HEK293T (cell line): ENCODE measurements around the gene C16orf86.

ENCODE experiments used
- CTCF ChIA-PET: fragments of 350-600 bp; formaldehyde crosslinking; extraction: SDS; loops from one replicate; lab custom pipeline; 2021; ENCODE audit warnings: antibody characterized with exemption, inconsistent platforms; lab: Yijun Ruan, JAX
- POLR2A ChIA-PET: fragments of 350-600 bp; formaldehyde crosslinking; extraction: SDS; loops from one replicate; lab custom pipeline; 2020; ENCODE audit warnings: antibody characterized with exemption, inconsistent platforms; lab: Yijun Ruan, JAX
- DNase-seq: peaks from one replicate; pipeline ENCODE4 v3.0.0; 2012; ENCODE audit warnings: mixed read lengths; ENCODE audit errors: extremely low spot score
- ARNT ChIP-seq: fragments of 450-650 bp; IDR thresholded peaks from 2 replicates; pipeline ENCODE4 v1.6.1; 2017; ENCODE audit warnings: mild to moderate bottlenecking
- BHLHE40 ChIP-seq: fragments of 450-650 bp; IDR thresholded peaks from 2 replicates; pipeline ENCODE4 v1.6.1; 2016; ENCODE audit warnings: mild to moderate bottlenecking, moderate library complexity, borderline replicate concordance
- CTBP1 ChIP-seq: fragments of 450-650 bp; IDR thresholded peaks from 2 replicates; pipeline ENCODE4 v1.6.1; 2016; ENCODE audit warnings: borderline replicate concordance
- ELF4 ChIP-seq: fragments of 450-650 bp; IDR thresholded peaks from 2 replicates; pipeline ENCODE4 v1.6.1; 2017; ENCODE audit warnings: antibody characterized with exemption
- FOXA1 ChIP-seq: fragments of 450-650 bp; IDR thresholded peaks from 2 replicates; pipeline ENCODE4 v1.6.1; 2016; ENCODE audit warnings: mild to moderate bottlenecking
- FOXK2 ChIP-seq: fragments of 450-650 bp; IDR thresholded peaks from 2 replicates; pipeline ENCODE4 v1.6.1; 2016; ENCODE audit warnings: mild to moderate bottlenecking
- FOXM1 ChIP-seq: fragments of 450-650 bp; IDR thresholded peaks from 2 replicates; pipeline ENCODE4 v1.6.1; 2017; ENCODE audit warnings: mild to moderate bottlenecking, borderline replicate concordance
- HDGF ChIP-seq: fragments of 450-650 bp; IDR thresholded peaks from 2 replicates; pipeline ENCODE4 v1.6.1; 2017; ENCODE audit warnings: antibody characterized with exemption, borderline replicate concordance
- L3MBTL2 ChIP-seq: fragments of 450-650 bp; conservative IDR thresholded peaks from 2 replicates; pipeline ENCODE4 v1.6.1; 2016; ENCODE audit warnings: mild to moderate bottlenecking
- LEF1 ChIP-seq: fragments of 450-650 bp; IDR thresholded peaks from 2 replicates; pipeline ENCODE4 v1.6.1; 2017; ENCODE audit warnings: mild to moderate bottlenecking, borderline replicate concordance
- NFRKB ChIP-seq: fragments of 450-650 bp; IDR thresholded peaks from 2 replicates; pipeline ENCODE4 v1.6.1; 2016; ENCODE audit warnings: mild to moderate bottlenecking, moderate library complexity
- SP1 ChIP-seq: fragments of 450-650 bp; IDR thresholded peaks from 2 replicates; pipeline ENCODE4 v1.6.1; 2017
- SUZ12 ChIP-seq: fragments of 450-650 bp; IDR thresholded peaks from 2 replicates; pipeline ENCODE4 v1.6.1; 2016; ENCODE audit warnings: mild to moderate bottlenecking
- TARDBP ChIP-seq: fragments of 450-650 bp; IDR thresholded peaks from 2 replicates; pipeline ENCODE4 v1.6.1; 2016
- ZNF384 ChIP-seq: fragments of 450-650 bp; IDR thresholded peaks from 2 replicates; pipeline ENCODE4 v1.6.1; 2016
- TF ChIP-seq, protein P1 (sequence below): fragments of 450-650 bp; IDR thresholded peaks from 2 replicates; pipeline ENCODE4 v1.6.1; 2016

C16orf86 gene

DNA sequence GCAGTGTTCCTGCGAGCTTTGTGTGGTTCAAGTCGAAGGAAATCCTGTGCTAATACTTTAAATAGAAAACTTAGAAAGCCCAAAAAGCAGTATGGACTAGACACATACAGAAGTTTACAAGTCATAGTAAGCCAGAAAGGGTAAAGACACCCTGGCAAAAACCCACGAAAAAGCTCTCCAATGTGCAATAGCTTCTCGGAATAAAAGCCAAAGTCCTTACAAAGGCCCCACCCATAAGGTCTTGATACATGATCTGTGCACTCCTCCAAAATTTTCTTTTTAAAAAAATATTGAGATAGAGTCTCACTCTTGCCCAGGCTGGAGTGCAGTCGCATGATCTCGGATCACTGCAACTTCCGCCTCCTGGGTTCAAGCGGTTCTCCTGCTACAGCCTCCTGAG, 10.3 kb downstream of the C16orf86 start:
- TF ChIP-seq TARDBP: no peak
- TF ChIP-seq FOXM1: no peak
- TF ChIP-seq ARNT: no peak
- no peak for TF ChIP-seq LEF1
- TF ChIP-seq SP1: no peak
- TF ChIP-seq BHLHE40: no peak
- TF ChIP-seq ELF4: no peak
- TF ChIP-seq, protein P1, sequence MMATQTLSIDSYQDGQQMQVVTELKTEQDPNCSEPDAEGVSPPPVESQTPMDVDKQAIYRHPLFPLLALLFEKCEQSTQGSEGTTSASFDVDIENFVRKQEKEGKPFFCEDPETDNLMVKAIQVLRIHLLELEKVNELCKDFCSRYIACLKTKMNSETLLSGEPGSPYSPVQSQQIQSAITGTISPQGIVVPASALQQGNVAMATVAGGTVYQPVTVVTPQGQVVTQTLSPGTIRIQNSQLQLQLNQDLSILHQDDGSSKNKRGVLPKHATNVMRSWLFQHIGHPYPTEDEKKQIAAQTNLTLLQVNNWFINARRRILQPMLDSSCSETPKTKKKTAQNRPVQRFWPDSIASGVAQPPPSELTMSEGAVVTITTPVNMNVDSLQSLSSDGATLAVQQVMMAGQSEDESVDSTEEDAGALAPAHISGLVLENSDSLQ: no peak
- TF ChIP-seq FOXA1: no peak
- TF ChIP-seq FOXK2: no peak
- no peak for TF ChIP-seq L3MBTL2
- TF ChIP-seq HDGF: no peak
- no peak for TF ChIP-seq CTBP1
- TF ChIP-seq ZNF384: no peak
- TF ChIP-seq NFRKB: no peak
- CTCF ChIA-PET: no interaction called here
- POLR2A ChIA-PET: interaction anchor here (1.0 kb wide), 2 partner anchors 42 to 106 kb away, joined by 3 read pairs; partner anchors contain the start of gene GFOD2
- DNase-seq: no peak

DNA sequence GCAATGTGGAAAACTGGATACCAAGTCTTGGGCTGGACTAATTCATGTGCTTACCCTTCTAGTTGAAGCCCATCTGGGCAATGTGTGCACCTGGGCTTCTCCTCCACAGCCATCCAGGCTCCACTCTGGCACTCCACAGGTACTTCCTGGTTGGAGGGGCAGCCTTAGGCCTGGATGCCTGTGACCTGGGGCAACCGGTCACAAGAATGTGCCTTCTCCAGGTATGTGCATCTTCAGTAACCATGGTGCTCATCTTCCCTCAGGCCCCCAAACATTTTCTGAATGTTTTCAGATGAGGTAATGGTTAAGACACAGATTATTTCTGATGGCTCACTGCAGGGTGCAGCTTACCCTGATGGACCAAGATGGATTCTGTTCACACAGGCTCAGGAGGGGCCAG, 11.1 kb downstream of the C16orf86 start:
- TF ChIP-seq, protein P1: no peak
- TF ChIP-seq ZNF384: no peak
- DNase-seq: no peak
- POLR2A ChIA-PET: interaction anchor here (1.3 kb wide), 1 partner anchor 41 kb away, joined by 5 read pairs; the partner anchor contains the start of gene GFOD2
- CTCF ChIA-PET: no interaction called here

DNA sequence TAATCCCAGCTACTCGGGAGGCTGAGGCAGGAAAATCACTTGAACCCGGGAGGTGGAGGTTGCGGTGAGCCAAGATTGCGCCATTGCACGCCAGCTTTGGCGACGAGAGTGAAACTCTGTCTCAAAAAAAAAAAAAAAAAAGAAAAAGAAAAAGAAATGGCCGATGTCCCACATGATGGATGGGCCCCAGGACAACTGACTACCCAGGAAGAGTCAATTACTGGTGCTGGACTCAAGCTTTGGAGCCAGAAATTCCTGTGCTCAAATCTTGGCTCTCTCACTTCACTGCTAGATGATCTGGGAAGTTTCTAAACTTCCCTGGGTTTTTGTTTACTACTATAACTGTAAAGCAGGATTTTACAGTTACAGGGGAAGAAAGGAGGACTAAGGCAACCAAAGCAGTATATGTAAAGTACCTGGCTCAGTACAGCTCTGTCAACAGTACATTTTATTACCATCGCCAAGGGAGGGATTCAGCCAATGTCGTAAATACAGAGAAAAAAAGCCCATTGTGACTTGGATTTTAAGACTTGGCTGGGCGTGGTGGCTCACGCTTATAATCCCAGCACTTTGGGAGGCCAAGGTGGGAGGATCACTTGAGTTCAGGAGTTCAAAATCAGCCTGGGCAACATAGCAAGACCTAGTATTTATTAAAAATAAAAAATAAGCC, 11.9 kb downstream of the C16orf86 start:
- TF ChIP-seq NFRKB (no peak), ZNF384 (peak; percentile 66; the same call in 1 of the 2 replicates)
- TF ChIP-seq, protein P1: peak; percentile 87
- ChIA-PET CTCF (interaction anchor here (0.6 kb wide), 1 partner anchor 15 kb away, joined by 3 read pairs; no protein-coding TSS in a partner anchor), POLR2A (interaction anchor here (1.3 to 2.1 kb wide), 2 partner anchors 40 to 41 kb away, joined by 5 to 6 read pairs; partner anchors contain the start of gene GFOD2)
- DNase-seq: peak; percentile 42

DNA sequence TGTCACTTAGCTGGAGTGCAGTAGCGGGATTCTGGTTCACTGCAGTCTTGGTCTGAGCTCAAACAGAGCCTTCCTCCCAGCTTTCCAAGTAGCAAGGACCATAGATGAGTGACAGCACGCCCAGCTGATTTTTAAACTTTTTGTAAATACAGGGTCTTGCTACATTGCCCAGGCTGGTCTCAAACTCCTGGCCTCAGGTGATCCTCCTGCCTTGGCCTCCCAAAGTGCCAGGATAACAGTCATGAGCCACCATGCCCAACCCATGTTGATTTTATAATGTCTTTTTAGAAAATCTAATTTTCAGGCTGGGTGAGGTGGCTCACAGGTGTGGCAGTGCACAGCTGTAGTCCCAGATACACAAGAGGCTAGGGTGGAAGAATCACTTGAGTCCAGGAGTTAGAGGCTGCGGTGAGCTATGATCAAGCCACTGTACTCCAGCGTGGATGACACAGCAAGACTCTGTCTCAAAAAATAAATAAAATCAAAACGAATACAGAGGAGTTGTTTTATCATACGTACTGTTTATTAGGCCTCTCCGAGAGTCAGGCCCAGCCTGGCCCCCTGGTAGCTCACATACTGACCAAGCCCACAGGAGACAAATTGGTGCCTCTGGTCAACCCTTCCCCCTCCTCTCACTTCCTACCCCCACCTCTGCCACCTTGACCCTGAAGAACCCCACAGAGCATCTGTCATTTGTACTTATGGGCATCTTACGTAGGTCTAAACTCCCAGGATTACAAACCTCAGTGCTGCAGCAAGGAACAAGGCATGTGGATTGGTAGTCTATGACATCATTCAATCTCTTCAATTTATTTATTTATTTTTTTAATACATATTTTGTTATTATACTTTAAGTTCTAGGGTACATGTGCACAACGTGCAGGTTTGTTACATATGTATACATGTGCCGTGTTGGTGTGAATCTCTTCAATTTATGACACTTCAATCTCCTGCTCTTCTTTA, 13.6 kb downstream of the C16orf86 start:
- DNase-seq: no peak
- ChIA-PET POLR2A (interaction anchor here (2.1 kb wide), 1 partner anchor 39 kb away, joined by 6 read pairs; the partner anchor contains the start of gene GFOD2), CTCF (no interaction called here)
- no peak for TF ChIP-seq ARNT
- TF ChIP-seq FOXA1: no peak
- no peak for TF ChIP-seq FOXK2
- TF ChIP-seq BHLHE40: no peak
- TF ChIP-seq HDGF: no peak
- TF ChIP-seq FOXM1: no peak
- TF ChIP-seq NFRKB: no peak
- TF ChIP-seq L3MBTL2: no peak
- TF ChIP-seq, protein P1: no peak
- no peak for TF ChIP-seq SUZ12
- TF ChIP-seq CTBP1: no peak
- TF ChIP-seq TARDBP: no peak
- TF ChIP-seq ELF4: no peak
- TF ChIP-seq SP1: no peak
- no peak for TF ChIP-seq ZNF384
- no peak for TF ChIP-seq LEF1

DNA sequence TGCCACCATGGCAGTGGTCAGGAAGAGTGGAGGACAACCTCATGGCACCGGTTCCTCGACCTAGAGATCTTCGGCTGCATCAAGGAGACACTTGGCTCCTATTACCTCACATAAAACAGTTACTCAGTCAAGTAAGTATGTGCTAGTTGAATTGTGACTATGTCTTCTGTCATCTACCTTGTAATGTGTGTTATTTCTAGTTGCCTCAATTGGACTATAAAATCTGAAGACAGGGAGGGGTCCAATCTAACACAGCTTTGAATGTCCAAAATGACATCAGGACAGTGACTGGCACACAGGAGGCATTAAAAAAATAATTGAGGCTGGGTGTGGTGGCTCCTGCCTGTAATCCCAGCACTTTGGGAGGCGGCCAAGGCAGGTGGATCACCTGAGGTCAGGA, 17.2 kb downstream of the C16orf86 start:
- DNase-seq: no peak
- POLR2A ChIA-PET: interaction anchor here (1.0 kb wide), 1 partner anchor 35 kb away, joined by 3 read pairs; the partner anchor contains the start of gene GFOD2
- TF ChIP-seq FOXK2 (no peak), TARDBP (no peak), SUZ12 (no peak), CTBP1 (no peak)
- TF ChIP-seq, protein P1: no peak
- CTCF ChIA-PET: interaction anchor here (0.9 kb wide), 1 partner anchor 133 kb away, joined by 4 read pairs; no protein-coding TSS in a partner anchor
